Left lung (tissue), 10 donors: Measurements from ENCODE around the gene PAXX. TPM values are rescaled to one million over a fixed set of nuclear protein-coding genes. Genes with fewer than 3 reads are reported as not detected.

Experiments
- ATAC-seq: fragments of 200-7000 bp; cut with Tn5 transposase; one replicate; pipeline ENCODE4 v1.9.1; 2020; ENCODE audit warnings: moderate library complexity
- DNase-seq, 4 donors: peaks; one replicate each; pipeline ENCODE4 v3.0.0-alpha.2; 2013 to 2020
- H3K27ac ChIP-seq, 2 donors: fragments of 200-600 bp; sonication (generic) in 1 of 2; one replicate each; pipeline versions ENCODE4 v1.5.0 to v1.8.0; 2020 to 2021
- H3K27me3 ChIP-seq, 2 donors: fragments of 200-600 bp; sonication (generic) in 1 of 2; one replicate each; pipeline versions ENCODE4 v1.5.0 to v1.8.0; 2020 to 2021
- H3K36me3 ChIP-seq, 2 donors: fragments of 200-600 bp; sonication (generic) in 1 of 2; one replicate each; pipeline versions ENCODE4 v1.5.0 to v1.8.0; 2020 to 2021
- H3K4me1 ChIP-seq, 2 donors: fragments of 200-600 bp; one replicate each; pipeline ENCODE4 v1.8.0; 2021
- H3K4me3 ChIP-seq, 2 donors: fragments of 200-600 bp; sonication (generic) in 1 of 2; one replicate each; pipeline versions ENCODE4 v1.5.0 to v1.8.0; 2020 to 2021; ENCODE audit warnings: mild to moderate bottlenecking in 1 of 2
- H3K9me3 ChIP-seq, 2 donors: fragments of 200-600 bp; sonication (generic) in 1 of 2; one replicate each; pipeline versions ENCODE4 v1.5.0 to v1.8.0; 2020 to 2021
- intact Hi-C, 2 donors: fragments of 100-400 bp; cut with DNase I; formaldehyde crosslinking; loops; one replicate each; pipeline versions ENCODE4 v1.11.2 to v1.14.2; 2022
- polyA plus RNA-seq, 6 donors: library from polyadenylated mRNA; unstranded; fragments of 120-200 nt; gene quantifications; one replicate each; pipeline ENCODE4 v1.2.1, GENCODE V29; 2013; ENCODE audit not compliant: insufficient read length in 6 of 6
- total RNA-seq, 2 donors: library from RNA; stranded (reverse); fragmentation: NEBNext Ultra II Directional; extraction: Animal tissue kit (Norgen Biotek cat#: 25700); gene quantifications; one replicate each; pipeline ENCODE4 v1.2.1, GENCODE V29; 2021
- TF ChIP-seq, protein P1 (sequence below), 2 donors: fragments of 200-600 bp; sonication (generic) in 1 of 2; IDR thresholded peaks; one replicate each; pipeline versions ENCODE4 v1.5.0 to v1.8.0; 2021; ENCODE audit warnings: antibody characterized with exemption in 2 of 2
- donor health status: DM: no; HTN: yes; CAD: no.
- donor health status: DM: no; HTN: no; CAD: no.

PAXX gene
- total and polyA plus RNA-seq, 8 donors, result 28.1 to 56.6 (median 34.2) TPM

- Histone ChIP-seq H3K4me1 (peaks cover 7 to 19% of the 10 kb centered on the region in 2 donors), H3K4me3 (no peak overlapping the region), H3K36me3 (no peaks in the 10 kb centered on the region), H3K9me3 (no peaks in the 10 kb centered on the region), H3K27ac (no peak overlapping the region), H3K27me3 (no peaks in the 10 kb centered on the region)
- no peak for ATAC-seq
- intact Hi-C loops, result no loop called here
- DNase-seq, result peak in 1 of 4 donors; percentile 73
- TF ChIP-seq, protein P1, sequence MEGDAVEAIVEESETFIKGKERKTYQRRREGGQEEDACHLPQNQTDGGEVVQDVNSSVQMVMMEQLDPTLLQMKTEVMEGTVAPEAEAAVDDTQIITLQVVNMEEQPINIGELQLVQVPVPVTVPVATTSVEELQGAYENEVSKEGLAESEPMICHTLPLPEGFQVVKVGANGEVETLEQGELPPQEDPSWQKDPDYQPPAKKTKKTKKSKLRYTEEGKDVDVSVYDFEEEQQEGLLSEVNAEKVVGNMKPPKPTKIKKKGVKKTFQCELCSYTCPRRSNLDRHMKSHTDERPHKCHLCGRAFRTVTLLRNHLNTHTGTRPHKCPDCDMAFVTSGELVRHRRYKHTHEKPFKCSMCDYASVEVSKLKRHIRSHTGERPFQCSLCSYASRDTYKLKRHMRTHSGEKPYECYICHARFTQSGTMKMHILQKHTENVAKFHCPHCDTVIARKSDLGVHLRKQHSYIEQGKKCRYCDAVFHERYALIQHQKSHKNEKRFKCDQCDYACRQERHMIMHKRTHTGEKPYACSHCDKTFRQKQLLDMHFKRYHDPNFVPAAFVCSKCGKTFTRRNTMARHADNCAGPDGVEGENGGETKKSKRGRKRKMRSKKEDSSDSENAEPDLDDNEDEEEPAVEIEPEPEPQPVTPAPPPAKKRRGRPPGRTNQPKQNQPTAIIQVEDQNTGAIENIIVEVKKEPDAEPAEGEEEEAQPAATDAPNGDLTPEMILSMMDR (IDR thresholded peaks at IDR 0.05), result no peak
Measured at GRCh38 chr9:136953771-136954269, 38.4 kb upstream of the PAXX start.

- intact Hi-C loops, result no loop called here
- ATAC-seq (no peak), DNase-seq (peak in 1 of 4 donors; percentile 69)
- Histone ChIP-seq H3K4me1 (peaks cover under 1 to 14% of the 10 kb centered on the region in 2 donors), H3K36me3 (no peaks in the 10 kb centered on the region), H3K9me3 (no peaks in the 10 kb centered on the region), H3K27me3 (no peaks in the 10 kb centered on the region), H3K27ac (no peak overlapping the region), H3K4me3 (no peak overlapping the region)
- TF ChIP-seq, protein P1 (IDR thresholded peaks at IDR 0.05), result no peak
Measured at GRCh38 chr9:136954270-136955083, 37.7 kb upstream of the PAXX start.

GRCh38 chr9:136955202-136955942, 36.9 kb upstream of the PAXX start:
- no peaks in the 10 kb centered on the region for H3K9me3 ChIP-seq
- H3K4me3 ChIP-seq, result no peak overlapping the region
- ATAC-seq (no peak), DNase-seq (peak in 1 of 4 donors; percentile 56)
- H3K36me3 ChIP-seq, result no peaks in the 10 kb centered on the region
- intact Hi-C loops, result no loop called here
- H3K27me3 ChIP-seq, result no peaks in the 10 kb centered on the region
- H3K27ac ChIP-seq, result no peak overlapping the region
- TF ChIP-seq, protein P1 (IDR thresholded peaks at IDR 0.05), result no peak
- H3K4me1 ChIP-seq, result peaks cover 0 to 13% of the 10 kb centered on the region in 2 donors

DNA sequence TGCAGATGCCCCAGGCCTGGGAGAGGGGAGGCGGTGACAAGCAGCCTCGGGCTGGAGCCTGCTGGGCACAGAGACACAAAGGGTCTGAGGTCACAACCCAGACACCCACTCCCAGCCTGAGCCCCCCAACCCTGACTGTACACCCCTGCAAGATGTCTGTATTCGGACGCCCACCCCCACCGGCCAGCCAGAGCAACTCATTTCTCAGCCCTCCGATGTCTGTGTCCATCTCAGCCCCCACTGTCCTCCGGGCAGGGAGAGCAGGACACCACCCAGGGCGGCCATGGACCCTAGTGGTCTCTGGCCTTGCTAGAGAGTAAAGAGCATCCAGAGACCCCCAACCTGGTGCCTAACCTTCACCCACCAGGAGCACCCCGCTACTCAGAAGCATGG, 36.3 kb upstream of the PAXX start:
- intact Hi-C loops, result no loop called here
- TF ChIP-seq, protein P1 (IDR thresholded peaks at IDR 0.05), result no peak
- ATAC-seq, result no peak

GRCh38 chr9:136956604-136957003, 35.6 kb upstream of the PAXX start:
- H3K36me3 ChIP-seq, result no peaks in the 10 kb centered on the region
- no peaks in the 10 kb centered on the region for H3K27me3 ChIP-seq
- intact Hi-C loops, result no loop called here
- H3K27ac ChIP-seq, result no peak overlapping the region
- TF ChIP-seq, protein P1 (IDR thresholded peaks at IDR 0.05), result no peak
- H3K9me3 ChIP-seq, result no peaks in the 10 kb centered on the region
- peaks cover 0 to 7% of the 10 kb centered on the region in 2 donors for H3K4me1 ChIP-seq
- H3K4me3 ChIP-seq, result no peak overlapping the region
- ATAC-seq, result no peak
- no peak for DNase-seq

More for the DNA sequence above, 36.3 kb upstream of the PAXX start:
- H3K9me3 ChIP-seq, result no peaks in the 10 kb centered on the region
- H3K27me3 ChIP-seq, result no peaks in the 10 kb centered on the region
- H3K27ac ChIP-seq, result no peak overlapping the region
- no peaks in the 10 kb centered on the region for H3K36me3 ChIP-seq
- H3K4me1 ChIP-seq, result peaks cover 0 to 7% of the 10 kb centered on the region in 2 donors
- peak in 1 of 4 donors; percentile 42 for DNase-seq
- H3K4me3 ChIP-seq, result no peak overlapping the region
